Upper lobe of left lung (tissue), 4 donors: Measurements from ENCODE around the gene CRACDL.

Experiments
- EP300 ChIP-seq, 4 donors: sonication (generic); formaldehyde crosslinking; IDR thresholded peaks; one replicate each; pipeline ENCODE4 v1.5.1; 2017; ENCODE audit warnings: antibody characterized with exemption in 4 of 4, control low read depth in 2 of 4
- POLR2A ChIP-seq, 4 donors: fragments of 450-650 bp; IDR thresholded peaks; one replicate each; pipeline ENCODE4 v1.5.1; 2016 to 2017; ENCODE audit warnings: antibody characterized with exemption in 4 of 4, mild to moderate bottlenecking in 2 of 4
- POLR2AphosphoS5 ChIP-seq, 2 donors: sonication (generic); formaldehyde crosslinking; IDR thresholded peaks; one replicate each; pipeline ENCODE4 v1.5.1; 2017; ENCODE audit warnings: antibody characterized with exemption in 2 of 2
- TF ChIP-seq, protein P1 (sequence below), 6 experiments: fragments of 450-650 bp in 4 of 6; fragments of 200-600 bp in 2 of 6; sonication (generic) in 2 of 6; IDR thresholded peaks; one replicate each; pipeline ENCODE4 v1.5.1; 2016 to 2019; ENCODE audit warnings: antibody characterized with exemption in 6 of 6

DNA sequence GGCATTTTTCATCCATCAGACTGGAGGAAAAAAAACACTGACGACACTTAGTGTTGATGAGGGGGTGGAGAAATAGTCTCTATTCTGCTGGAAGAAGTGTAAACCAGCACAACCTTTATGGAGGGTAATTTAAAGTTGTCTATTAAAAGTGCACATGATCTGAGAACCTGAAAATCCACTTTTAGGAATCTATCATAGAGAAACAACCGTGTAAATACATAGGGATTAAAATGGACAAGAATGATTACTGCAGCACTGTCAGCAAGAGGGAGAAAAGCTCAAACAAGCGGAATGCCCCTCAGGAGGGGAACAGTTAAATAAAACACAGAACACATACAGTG, 125.5 kb downstream of the CRACDL start:
- TF ChIP-seq, protein P1, sequence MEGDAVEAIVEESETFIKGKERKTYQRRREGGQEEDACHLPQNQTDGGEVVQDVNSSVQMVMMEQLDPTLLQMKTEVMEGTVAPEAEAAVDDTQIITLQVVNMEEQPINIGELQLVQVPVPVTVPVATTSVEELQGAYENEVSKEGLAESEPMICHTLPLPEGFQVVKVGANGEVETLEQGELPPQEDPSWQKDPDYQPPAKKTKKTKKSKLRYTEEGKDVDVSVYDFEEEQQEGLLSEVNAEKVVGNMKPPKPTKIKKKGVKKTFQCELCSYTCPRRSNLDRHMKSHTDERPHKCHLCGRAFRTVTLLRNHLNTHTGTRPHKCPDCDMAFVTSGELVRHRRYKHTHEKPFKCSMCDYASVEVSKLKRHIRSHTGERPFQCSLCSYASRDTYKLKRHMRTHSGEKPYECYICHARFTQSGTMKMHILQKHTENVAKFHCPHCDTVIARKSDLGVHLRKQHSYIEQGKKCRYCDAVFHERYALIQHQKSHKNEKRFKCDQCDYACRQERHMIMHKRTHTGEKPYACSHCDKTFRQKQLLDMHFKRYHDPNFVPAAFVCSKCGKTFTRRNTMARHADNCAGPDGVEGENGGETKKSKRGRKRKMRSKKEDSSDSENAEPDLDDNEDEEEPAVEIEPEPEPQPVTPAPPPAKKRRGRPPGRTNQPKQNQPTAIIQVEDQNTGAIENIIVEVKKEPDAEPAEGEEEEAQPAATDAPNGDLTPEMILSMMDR (IDR thresholded peaks at IDR 0.05): no peak
- no peak for TF ChIP-seq POLR2A (IDR thresholded peaks at IDR 0.05)
- TF ChIP-seq POLR2AphosphoS5 (IDR thresholded peaks at IDR 0.05): no peak
- no peak for TF ChIP-seq EP300 (IDR thresholded peaks at IDR 0.05)
